ENCODE data around the gene HTR2C.

GRCh38 chrX:114635986-114636385 lies 52.1 kb downstream of the HTR2C start:
- TF ChIP-seq CTCF (IDR thresholded peaks at IDR 0.05) (no peak), EP300 (IDR thresholded peaks at IDR 0.05) (no peak)

All from stomach (tissue), 4 donors.